Measurements from ENCODE around the gene MTMR6.

MTMR6 gene

DNA sequence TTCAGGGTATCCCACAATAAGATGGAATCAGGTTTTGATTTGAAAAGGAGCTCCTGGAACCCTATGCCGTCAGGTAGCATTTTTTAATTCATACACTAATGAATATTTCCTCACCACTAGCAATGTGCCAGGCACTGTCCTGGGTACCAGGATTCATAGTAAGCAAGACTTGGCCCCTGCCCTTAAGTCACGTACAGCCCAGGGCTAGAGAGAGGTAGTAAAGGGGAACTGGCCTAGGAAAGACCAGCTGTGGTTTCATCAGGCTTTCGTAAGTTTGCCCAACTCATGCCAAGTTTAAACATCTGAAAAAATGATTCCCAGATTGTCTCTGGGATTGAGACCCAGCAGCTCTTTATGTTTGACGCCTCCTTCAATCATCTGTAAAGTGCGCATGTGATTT lies 69.3 kb downstream of the MTMR6 start:
- no peak overlapping the region for H3K9ac ChIP-seq (ENCODE audit: low read depth, low read length)
- H3K27me3 ChIP-seq (ENCODE audit: control insufficient read depth, insufficient read depth, low read length), result no peaks in the 10 kb centered on the region
- H3K4me3 ChIP-seq (ENCODE audit: low read depth, low read length), result no peak overlapping the region
- H3K9me3 ChIP-seq (ENCODE audit: control insufficient read depth, insufficient read depth, low read length), result no peaks in the 10 kb centered on the region
- H3K4me1 ChIP-seq (ENCODE audit: control insufficient read depth, insufficient read depth, low read length), result 0 out of 2 replicates have a peak, but pooled peaks cover 7% of the 10 kb centered on the region
- H3K27ac ChIP-seq (ENCODE audit: low read depth, low read length), result no peak overlapping the region
- H3K36me3 ChIP-seq (ENCODE audit: control insufficient read depth, insufficient read depth, low read length), result no peaks in the 10 kb centered on the region

GRCh38 chr13:25217023-25217885 lies 70.0 kb downstream of the MTMR6 start:
- no peaks in the 10 kb centered on the region for H3K9me3 ChIP-seq (ENCODE audit: control insufficient read depth, insufficient read depth, low read length)
- peak overlapping the region; percentile 15 for H3K27ac ChIP-seq (ENCODE audit: low read depth, low read length)
- H3K9ac ChIP-seq (ENCODE audit: low read depth, low read length), result no peak overlapping the region
- H3K4me3 ChIP-seq (ENCODE audit: low read depth, low read length), result no peak overlapping the region
- 0 out of 2 replicates have a peak, but pooled peaks cover 7% of the 10 kb centered on the region for H3K4me1 ChIP-seq (ENCODE audit: control insufficient read depth, insufficient read depth, low read length)
- no peaks in the 10 kb centered on the region for H3K27me3 ChIP-seq (ENCODE audit: control insufficient read depth, insufficient read depth, low read length)
- H3K36me3 ChIP-seq (ENCODE audit: control insufficient read depth, insufficient read depth, low read length), result no peaks in the 10 kb centered on the region

- Histone ChIP-seq H3K4me1 (ENCODE audit: control insufficient read depth, insufficient read depth, low read length) (0 out of 2 replicates have a peak, but pooled peaks cover 7% of the 10 kb centered on the region), H3K9me3 (ENCODE audit: control insufficient read depth, insufficient read depth, low read length) (no peaks in the 10 kb centered on the region), H3K27me3 (ENCODE audit: control insufficient read depth, insufficient read depth, low read length) (no peaks in the 10 kb centered on the region), H3K36me3 (ENCODE audit: control insufficient read depth, insufficient read depth, low read length) (no peaks in the 10 kb centered on the region), H3K4me3 (ENCODE audit: low read depth, low read length) (no peak overlapping the region), H3K9ac (ENCODE audit: low read depth, low read length) (no peak overlapping the region), H3K27ac (ENCODE audit: low read depth, low read length) (no peak overlapping the region)
Measured at GRCh38 chr13:25215253-25215575, 72.1 kb downstream of the MTMR6 start.

DNA sequence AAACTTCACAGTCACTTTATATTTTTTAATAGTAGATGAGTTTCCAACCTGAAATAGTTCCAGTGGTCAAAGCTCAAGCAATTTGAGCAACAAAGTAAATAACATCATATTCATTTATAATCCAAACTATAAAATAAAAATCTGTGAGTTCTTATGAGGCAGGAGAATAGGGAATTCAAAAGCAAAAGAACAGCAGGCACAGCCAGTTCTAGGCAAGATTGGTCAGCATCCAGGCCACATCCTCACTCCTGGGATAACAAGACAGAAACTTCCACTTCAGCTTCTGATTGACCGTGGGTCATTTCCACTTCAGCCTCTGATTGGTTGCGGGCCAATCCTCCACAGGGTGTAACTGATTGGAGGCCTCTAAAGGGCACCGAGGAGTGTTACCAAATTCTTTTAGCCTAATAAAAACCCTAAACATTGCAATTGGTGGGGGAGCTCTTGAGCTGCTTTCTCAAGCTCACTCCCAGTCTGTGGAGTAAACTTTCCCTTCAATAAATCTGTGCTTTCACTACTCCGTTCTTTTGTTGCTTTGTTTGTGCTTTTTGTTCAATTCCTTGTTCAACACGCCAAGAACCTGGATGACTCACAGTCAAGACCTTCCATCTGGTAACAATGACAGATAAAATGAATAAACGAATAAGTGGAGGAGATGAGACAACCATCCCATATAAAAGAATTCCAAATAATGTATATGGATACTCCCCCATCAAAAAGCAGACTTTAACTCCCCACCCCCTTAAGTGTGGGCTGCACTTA lies 72.6 kb downstream of the MTMR6 start:
- no peak overlapping the region for H3K27ac ChIP-seq (ENCODE audit: low read depth, low read length)
- H3K4me3 ChIP-seq (ENCODE audit: low read depth, low read length), result no peak overlapping the region
- 0 out of 2 replicates have a peak, but pooled peaks cover 7% of the 10 kb centered on the region for H3K4me1 ChIP-seq (ENCODE audit: control insufficient read depth, insufficient read depth, low read length)
- H3K36me3 ChIP-seq (ENCODE audit: control insufficient read depth, insufficient read depth, low read length), result no peaks in the 10 kb centered on the region
- H3K9ac ChIP-seq (ENCODE audit: low read depth, low read length), result no peak overlapping the region
- H3K27me3 ChIP-seq (ENCODE audit: control insufficient read depth, insufficient read depth, low read length), result no peaks in the 10 kb centered on the region
- no peaks in the 10 kb centered on the region for H3K9me3 ChIP-seq (ENCODE audit: control insufficient read depth, insufficient read depth, low read length)

DNA sequence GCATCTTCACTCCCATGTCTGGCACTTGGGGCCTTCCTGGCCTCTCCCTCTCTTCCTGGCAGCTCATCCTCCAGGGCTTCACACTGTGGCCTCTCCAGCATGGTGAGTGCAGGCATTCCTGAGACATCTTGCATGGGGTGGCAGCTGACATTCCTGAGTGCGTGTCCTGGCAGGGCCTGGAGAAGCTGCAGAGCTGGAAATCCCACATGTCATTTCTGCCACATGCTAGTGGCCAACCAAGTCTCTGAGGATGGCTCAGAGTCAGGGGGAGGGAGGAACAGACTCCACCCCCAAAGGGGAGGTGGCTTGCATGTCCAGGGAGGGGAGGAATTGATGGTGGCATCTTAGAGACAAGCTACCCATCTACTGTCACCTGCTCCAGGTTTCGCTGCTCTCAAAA lies 73.6 kb downstream of the MTMR6 start:
- no peak overlapping the region for H3K4me3 ChIP-seq (ENCODE audit: low read depth, low read length)
- no peaks in the 10 kb centered on the region for H3K9me3 ChIP-seq (ENCODE audit: control insufficient read depth, insufficient read depth, low read length)
- no peak overlapping the region for H3K9ac ChIP-seq (ENCODE audit: low read depth, low read length)
- no peaks in the 10 kb centered on the region for H3K27me3 ChIP-seq (ENCODE audit: control insufficient read depth, insufficient read depth, low read length)
- no peak overlapping the region for H3K27ac ChIP-seq (ENCODE audit: low read depth, low read length)
- no peaks in the 10 kb centered on the region for H3K36me3 ChIP-seq (ENCODE audit: control insufficient read depth, insufficient read depth, low read length)
- H3K4me1 ChIP-seq (ENCODE audit: control insufficient read depth, insufficient read depth, low read length), result 0 out of 2 replicates have a peak, but pooled peaks cover 7% of the 10 kb centered on the region

DNA sequence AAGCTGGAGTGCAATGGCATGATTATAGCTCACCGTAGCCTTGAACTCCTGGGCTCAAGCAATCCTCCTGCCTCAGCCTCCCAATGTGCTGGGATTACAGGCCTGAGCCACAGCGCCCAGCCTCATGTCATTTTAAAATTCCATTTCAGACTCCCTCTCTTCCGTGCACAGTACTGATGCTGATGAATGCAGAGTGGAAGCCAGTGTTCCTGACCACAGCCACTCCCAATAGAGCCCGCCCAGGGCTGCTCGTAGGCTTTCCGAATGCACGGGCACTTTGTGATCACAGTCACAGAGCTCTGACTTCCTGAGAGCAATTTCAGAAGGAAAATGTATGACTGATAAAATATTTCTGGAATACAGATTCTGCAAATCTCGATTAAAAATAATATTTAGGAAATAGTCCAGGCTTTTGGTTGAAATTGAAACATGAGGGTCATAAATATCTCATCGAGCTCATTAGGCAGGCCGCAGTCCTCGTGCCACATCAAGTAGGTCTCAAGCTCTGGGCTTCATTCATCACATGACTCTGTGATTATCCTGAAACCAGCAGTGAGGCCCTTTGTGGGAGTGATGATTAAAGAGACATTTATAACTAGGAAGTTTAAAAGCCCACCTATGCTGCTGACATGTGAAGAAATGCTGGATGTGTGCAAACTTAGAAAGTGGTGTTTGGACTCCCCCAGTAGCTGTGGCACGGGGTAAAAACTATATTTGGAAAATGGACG lies 76.3 kb downstream of the MTMR6 start:
- H3K9me3 ChIP-seq (ENCODE audit: control insufficient read depth, insufficient read depth, low read length), result no peaks in the 10 kb centered on the region
- no peak overlapping the region for H3K27ac ChIP-seq (ENCODE audit: low read depth, low read length)
- no peaks in the 10 kb centered on the region for H3K27me3 ChIP-seq (ENCODE audit: control insufficient read depth, insufficient read depth, low read length)
- no peaks in the 10 kb centered on the region for H3K4me1 ChIP-seq (ENCODE audit: control insufficient read depth, insufficient read depth, low read length)
- no peak overlapping the region for H3K4me3 ChIP-seq (ENCODE audit: low read depth, low read length)
- H3K36me3 ChIP-seq (ENCODE audit: control insufficient read depth, insufficient read depth, low read length), result no peaks in the 10 kb centered on the region
- no peak overlapping the region for H3K9ac ChIP-seq (ENCODE audit: low read depth, low read length)

GRCh38 chr13:25207291-25207810 lies 79.9 kb downstream of the MTMR6 start:
- Histone ChIP-seq H3K36me3 (ENCODE audit: control insufficient read depth, insufficient read depth, low read length) (no peaks in the 10 kb centered on the region), H3K4me3 (ENCODE audit: low read depth, low read length) (no peak overlapping the region), H3K9me3 (ENCODE audit: control insufficient read depth, insufficient read depth, low read length) (no peaks in the 10 kb centered on the region), H3K27me3 (ENCODE audit: control insufficient read depth, insufficient read depth, low read length) (no peaks in the 10 kb centered on the region), H3K4me1 (ENCODE audit: control insufficient read depth, insufficient read depth, low read length) (0 out of 2 replicates have a peak, but pooled peaks cover 3% of the 10 kb centered on the region), H3K9ac (ENCODE audit: low read depth, low read length) (no peak overlapping the region), H3K27ac (ENCODE audit: low read depth, low read length) (no peak overlapping the region)

GRCh38 chr13:25204863-25205262 lies 82.4 kb downstream of the MTMR6 start:
- Histone ChIP-seq H3K9ac (ENCODE audit: low read depth, low read length) (no peak overlapping the region), H3K4me3 (ENCODE audit: low read depth, low read length) (no peak overlapping the region), H3K27ac (ENCODE audit: low read depth, low read length) (no peak overlapping the region), H3K9me3 (ENCODE audit: control insufficient read depth, insufficient read depth, low read length) (no peaks in the 10 kb centered on the region), H3K27me3 (ENCODE audit: control insufficient read depth, insufficient read depth, low read length) (no peaks in the 10 kb centered on the region), H3K36me3 (ENCODE audit: control insufficient read depth, insufficient read depth, low read length) (no peaks in the 10 kb centered on the region), H3K4me1 (ENCODE audit: control insufficient read depth, insufficient read depth, low read length) (0 out of 2 replicates have a peak, but pooled peaks cover 3% of the 10 kb centered on the region)

GRCh38 chr13:25203127-25203740 lies 84.1 kb downstream of the MTMR6 start:
- H3K27ac ChIP-seq (ENCODE audit: low read depth, low read length), result no peak overlapping the region
- H3K9ac ChIP-seq (ENCODE audit: low read depth, low read length), result no peak overlapping the region
- no peaks in the 10 kb centered on the region for H3K9me3 ChIP-seq (ENCODE audit: control insufficient read depth, insufficient read depth, low read length)
- H3K4me3 ChIP-seq (ENCODE audit: low read depth, low read length), result no peak overlapping the region
- H3K4me1 ChIP-seq (ENCODE audit: control insufficient read depth, insufficient read depth, low read length), result 0 out of 2 replicates have a peak, but pooled peaks cover 3% of the 10 kb centered on the region
- H3K27me3 ChIP-seq (ENCODE audit: control insufficient read depth, insufficient read depth, low read length), result no peaks in the 10 kb centered on the region
- H3K36me3 ChIP-seq (ENCODE audit: control insufficient read depth, insufficient read depth, low read length), result no peaks in the 10 kb centered on the region

DNA sequence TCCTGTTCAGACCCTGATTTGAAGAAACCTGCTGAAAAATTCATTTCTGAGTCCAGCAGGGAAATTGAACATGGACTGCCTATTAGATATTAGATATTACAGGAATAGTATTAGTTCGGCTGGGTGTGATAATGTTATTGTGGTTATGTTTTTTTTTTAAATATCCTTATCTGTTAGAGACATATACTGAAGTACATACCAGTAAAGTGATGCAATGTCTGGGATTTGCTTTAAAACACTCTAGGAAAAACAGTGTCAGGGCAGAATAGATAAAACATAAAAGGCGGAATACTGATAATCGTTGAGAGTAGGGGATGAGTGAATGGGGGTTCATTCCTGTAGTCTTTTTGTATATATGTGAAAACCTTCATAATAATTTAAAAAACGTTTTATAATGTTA lies 86.5 kb downstream of the MTMR6 start:
- Histone ChIP-seq H3K4me1 (ENCODE audit: control insufficient read depth, insufficient read depth, low read length) (0 out of 2 replicates have a peak, but pooled peaks cover 3% of the 10 kb centered on the region), H3K9ac (ENCODE audit: low read depth, low read length) (no peak overlapping the region), H3K27ac (ENCODE audit: low read depth, low read length) (no peak overlapping the region), H3K36me3 (ENCODE audit: control insufficient read depth, insufficient read depth, low read length) (no peaks in the 10 kb centered on the region), H3K27me3 (ENCODE audit: control insufficient read depth, insufficient read depth, low read length) (no peaks in the 10 kb centered on the region), H3K9me3 (ENCODE audit: control insufficient read depth, insufficient read depth, low read length) (no peaks in the 10 kb centered on the region), H3K4me3 (ENCODE audit: low read depth, low read length) (no peak overlapping the region)
